Nephron progenitor cell (in vitro differentiated cells): ENCODE data around the gene INPP5A.
A peak's percentile ranks its signal among the peaks of the same experiment; 100 is the strongest.

Experiments
- DNase-seq: peaks from one replicate; pipeline ENCODE4 v3.0.0; 2021
- H3K27ac Mint-ChIP-seq: 2 replicates; pipeline ENCODE4 v1.8.0; 2021; ENCODE audit warnings: mild to moderate bottlenecking, moderate library complexity, mixed read lengths
- H3K27me3 Mint-ChIP-seq: 2 replicates; pipeline ENCODE4 v1.8.0; 2021; ENCODE audit warnings: mild to moderate bottlenecking, low read depth, mixed read lengths; ENCODE audit not compliant: poor library complexity
- H3K36me3 Mint-ChIP-seq: 2 replicates; pipeline ENCODE4 v1.8.0; 2021; ENCODE audit warnings: low read depth, mixed read lengths
- H3K4me1 Mint-ChIP-seq: 2 replicates; pipeline ENCODE4 v1.8.0; 2021; ENCODE audit warnings: mixed read lengths
- H3K4me3 Mint-ChIP-seq: 2 replicates; pipeline ENCODE4 v1.8.0; 2021; ENCODE audit warnings: mild to moderate bottlenecking, moderate library complexity, mixed read lengths
- H3K9me3 Mint-ChIP-seq: 2 replicates; pipeline ENCODE4 v1.8.0; 2021; ENCODE audit warnings: mild to moderate bottlenecking, moderate library complexity, mixed read lengths
- TF ChIP-seq, protein P1 (sequence below): fragments of 200-600 bp; sonication (generic); IDR thresholded peaks from 2 replicates; pipeline ENCODE4 v1.5.0; 2021; ENCODE audit warnings: antibody characterized with exemption

INPP5A gene

DNA sequence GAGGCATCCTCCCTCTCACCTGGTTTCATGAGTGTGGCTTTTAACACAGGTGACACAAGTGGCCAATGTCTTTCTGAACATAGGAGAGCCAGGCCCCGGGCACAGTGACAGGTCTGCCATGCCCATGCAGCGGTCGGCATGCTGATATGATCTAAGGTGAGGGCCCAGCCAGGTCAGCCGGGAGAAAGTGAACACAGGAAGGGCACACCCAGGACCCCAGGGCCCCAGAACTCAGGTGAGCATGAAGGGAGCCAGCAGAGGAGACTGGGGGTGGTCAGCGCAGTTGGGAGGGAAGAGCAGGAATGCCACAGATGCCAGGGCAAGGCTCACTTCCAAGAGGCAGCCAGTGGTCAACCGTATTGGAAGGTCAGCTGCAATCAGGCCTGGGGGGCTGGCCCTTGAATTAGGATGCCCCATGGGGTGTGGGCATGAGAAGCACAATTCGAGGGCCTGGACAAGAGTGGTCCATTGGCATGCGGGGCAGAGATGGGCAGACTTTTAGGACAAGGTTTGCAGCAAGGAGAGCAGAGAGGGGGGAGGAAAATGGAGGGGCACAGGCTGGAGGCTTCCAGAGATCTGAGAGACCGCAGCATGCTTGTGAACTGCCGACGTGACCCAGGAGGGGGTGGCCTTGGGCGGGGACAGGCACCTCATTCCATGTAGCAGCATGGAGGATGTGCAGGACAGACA is 3.9 kb upstream of the INPP5A start:
- Mint-ChIP-seq H3K27me3 (peaks cover 27% of the 10 kb centered on the region), H3K27ac (peak overlapping the region; percentile 91), H3K9me3 (peaks cover 33% of the 10 kb centered on the region), H3K4me1 (peaks cover 38% of the 10 kb centered on the region), H3K36me3 (peaks cover 30% of the 10 kb centered on the region), H3K4me3 (no peak overlapping the region)
- peak; percentile 1 for DNase-seq
- TF ChIP-seq, protein P1, sequence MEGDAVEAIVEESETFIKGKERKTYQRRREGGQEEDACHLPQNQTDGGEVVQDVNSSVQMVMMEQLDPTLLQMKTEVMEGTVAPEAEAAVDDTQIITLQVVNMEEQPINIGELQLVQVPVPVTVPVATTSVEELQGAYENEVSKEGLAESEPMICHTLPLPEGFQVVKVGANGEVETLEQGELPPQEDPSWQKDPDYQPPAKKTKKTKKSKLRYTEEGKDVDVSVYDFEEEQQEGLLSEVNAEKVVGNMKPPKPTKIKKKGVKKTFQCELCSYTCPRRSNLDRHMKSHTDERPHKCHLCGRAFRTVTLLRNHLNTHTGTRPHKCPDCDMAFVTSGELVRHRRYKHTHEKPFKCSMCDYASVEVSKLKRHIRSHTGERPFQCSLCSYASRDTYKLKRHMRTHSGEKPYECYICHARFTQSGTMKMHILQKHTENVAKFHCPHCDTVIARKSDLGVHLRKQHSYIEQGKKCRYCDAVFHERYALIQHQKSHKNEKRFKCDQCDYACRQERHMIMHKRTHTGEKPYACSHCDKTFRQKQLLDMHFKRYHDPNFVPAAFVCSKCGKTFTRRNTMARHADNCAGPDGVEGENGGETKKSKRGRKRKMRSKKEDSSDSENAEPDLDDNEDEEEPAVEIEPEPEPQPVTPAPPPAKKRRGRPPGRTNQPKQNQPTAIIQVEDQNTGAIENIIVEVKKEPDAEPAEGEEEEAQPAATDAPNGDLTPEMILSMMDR: no peak

DNA sequence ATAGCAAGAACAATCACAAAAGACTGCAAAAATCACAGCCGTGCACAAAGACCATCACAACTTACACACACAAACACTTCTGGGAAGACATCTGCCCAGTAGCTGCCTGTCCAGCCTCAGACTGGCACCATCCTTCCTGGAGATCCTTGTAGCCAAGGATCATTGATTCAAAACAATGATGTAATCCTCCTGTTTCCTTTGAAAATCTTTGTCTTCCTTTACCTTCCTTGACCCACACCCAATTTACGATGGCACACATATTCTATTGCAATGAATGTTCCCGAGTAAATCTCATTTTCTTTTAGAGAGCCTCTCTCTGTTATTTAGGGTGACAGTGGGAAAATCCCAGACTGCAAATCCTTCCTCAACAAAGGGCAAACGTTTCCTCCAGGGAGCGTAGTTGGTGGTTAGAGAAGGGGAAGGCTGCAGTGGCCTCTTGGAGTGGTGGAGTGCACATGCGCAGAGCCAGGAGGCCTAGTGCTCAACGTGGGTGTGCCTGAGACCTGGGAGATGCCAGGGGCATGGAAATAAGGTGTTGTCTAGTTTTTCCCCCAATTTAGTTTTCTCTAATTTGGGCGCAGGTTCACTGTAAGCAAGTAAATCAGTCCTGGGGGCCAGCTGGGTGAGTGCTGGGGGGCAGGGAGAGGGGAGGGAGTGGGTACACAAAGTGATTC is 3.1 kb upstream of the INPP5A start:
- H3K27ac Mint-ChIP-seq: no peak overlapping the region
- TF ChIP-seq, protein P1: no peak
- H3K9me3 Mint-ChIP-seq: peaks cover 30% of the 10 kb centered on the region
- H3K27me3 Mint-ChIP-seq: peaks cover 27% of the 10 kb centered on the region
- H3K36me3 Mint-ChIP-seq: peaks cover 28% of the 10 kb centered on the region
- peak; percentile 1 for DNase-seq
- H3K4me1 Mint-ChIP-seq: peaks cover 45% of the 10 kb centered on the region
- H3K4me3 Mint-ChIP-seq: peak overlapping the region; percentile 42

DNA sequence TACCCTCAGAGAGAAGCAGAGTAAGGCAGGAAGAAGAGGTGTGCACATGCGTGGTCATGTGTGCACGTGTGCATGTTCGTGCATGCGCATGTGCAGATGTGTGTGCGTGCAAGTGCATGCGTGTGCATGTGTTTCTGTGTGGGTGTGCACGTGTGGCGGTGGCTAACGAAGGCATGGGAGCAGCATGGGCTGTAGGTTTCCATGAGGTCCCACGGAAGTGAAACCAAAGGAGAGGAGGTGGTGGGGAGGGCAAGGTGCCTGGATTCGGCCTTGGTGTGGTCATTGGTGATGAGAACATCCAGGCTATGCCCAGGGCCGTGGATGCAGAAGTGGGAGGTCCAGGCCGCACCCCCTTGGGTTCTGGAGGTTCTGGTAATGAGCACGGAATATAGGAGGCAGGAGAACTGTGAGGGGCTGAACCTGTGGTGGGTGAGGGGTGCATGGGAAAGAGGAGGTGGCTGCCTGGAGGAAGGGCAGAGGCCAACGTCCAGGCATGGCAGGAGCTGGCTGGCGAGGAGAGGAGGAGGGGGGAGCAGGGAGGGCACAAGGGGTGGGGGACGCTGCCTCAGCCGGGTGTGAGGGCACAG is 2.4 kb upstream of the INPP5A start:
- Mint-ChIP-seq H3K27me3 (peaks cover 27% of the 10 kb centered on the region), H3K27ac (no peak overlapping the region), H3K4me1 (peaks cover 52% of the 10 kb centered on the region), H3K4me3 (peak overlapping the region; percentile 42), H3K9me3 (peaks cover 25% of the 10 kb centered on the region), H3K36me3 (peaks cover 24% of the 10 kb centered on the region)
- TF ChIP-seq, protein P1: no peak
- DNase-seq: no peak

DNA sequence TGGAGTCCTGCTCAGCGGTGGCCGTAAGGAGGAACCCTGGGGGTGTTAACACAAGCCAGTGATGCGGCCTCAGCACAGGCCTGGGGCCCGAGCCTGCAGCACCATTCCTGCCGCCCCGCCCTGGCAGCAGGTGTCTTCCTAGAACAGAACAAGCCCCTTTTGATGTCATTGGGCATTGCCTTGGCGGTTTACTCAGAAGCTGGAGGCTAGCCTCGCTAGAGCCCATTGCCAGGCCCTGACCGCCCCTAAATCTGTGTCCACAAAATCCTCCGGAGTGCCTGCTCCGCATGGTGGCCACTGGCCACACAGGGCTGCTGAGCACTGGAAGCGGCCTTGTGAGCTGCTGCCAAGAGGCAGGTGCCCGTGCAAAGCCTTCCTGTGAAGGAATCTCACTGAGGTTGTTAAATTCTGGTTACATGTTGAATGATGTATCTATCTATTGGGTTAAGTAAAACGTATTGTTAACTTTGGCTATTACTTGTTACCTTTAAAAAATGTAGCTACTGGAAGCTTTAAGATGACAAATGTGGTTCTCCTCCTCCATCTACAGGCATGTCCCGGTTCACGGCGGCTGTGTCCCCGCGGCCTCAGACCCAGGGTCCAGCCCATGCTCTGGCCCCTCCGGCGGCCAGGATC is 1.2 kb upstream of the INPP5A start:
- Mint-ChIP-seq H3K4me3 (peak overlapping the region; percentile 80), H3K36me3 (peaks cover 18% of the 10 kb centered on the region), H3K27ac (no peak overlapping the region), H3K27me3 (peaks cover 20% of the 10 kb centered on the region), H3K9me3 (peaks cover 14% of the 10 kb centered on the region), H3K4me1 (peaks cover 64% of the 10 kb centered on the region)
- no peak for DNase-seq
- TF ChIP-seq, protein P1: no peak

DNA sequence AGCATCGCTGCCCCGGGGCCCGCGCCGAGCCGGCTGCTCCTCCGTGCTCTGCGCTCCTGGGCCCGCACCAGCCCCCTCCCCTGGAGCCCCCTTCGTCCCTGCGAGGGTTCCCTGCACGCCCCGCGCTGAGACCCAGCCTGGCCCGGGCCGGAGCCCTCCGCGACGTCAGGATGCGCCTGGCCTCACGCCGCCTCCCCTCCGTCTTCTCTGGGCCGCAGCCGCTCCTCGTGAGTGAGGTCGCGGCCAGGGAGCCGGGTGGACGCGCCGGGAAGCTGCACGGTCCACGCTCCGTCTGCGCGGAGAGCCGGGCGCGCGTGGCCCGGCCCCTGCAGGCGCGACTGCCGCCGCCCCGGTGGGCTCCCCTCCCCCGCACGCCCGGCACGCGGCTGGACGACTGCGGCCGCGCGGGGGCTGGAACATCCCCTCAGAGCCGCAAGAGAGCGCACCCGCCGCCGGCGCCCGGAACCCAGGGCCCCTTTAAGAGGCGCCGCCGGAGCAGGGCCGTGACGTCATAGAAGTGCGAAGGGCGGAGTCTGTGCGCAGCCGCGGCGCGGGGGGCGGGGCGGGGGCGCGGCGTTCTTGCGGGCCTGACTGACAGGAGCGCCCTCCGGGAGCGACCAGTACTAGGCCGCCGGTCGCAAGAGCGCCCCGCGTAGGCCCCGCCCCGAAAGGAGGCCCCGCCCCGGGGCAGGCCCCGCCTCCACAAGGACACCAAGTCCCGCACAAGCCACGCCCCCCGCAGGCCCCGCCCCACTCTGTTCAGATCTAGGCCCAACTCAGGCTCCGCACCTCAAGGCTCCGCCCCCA is 507 bp upstream of the INPP5A start:
- H3K4me1 Mint-ChIP-seq: peaks cover 69% of the 10 kb centered on the region

More for the DNA sequence above, 507 bp upstream of the INPP5A start:
- no peak overlapping the region for H3K27ac Mint-ChIP-seq
- H3K36me3 Mint-ChIP-seq: peaks cover 10% of the 10 kb centered on the region
- H3K4me3 Mint-ChIP-seq: peak overlapping the region; percentile 80
- TF ChIP-seq, protein P1: no peak
- H3K9me3 Mint-ChIP-seq: peaks cover 6% of the 10 kb centered on the region
- peaks cover 18% of the 10 kb centered on the region for H3K27me3 Mint-ChIP-seq
- DNase-seq: peak; percentile 100
